GM19238 (cell line): Measurements from ENCODE around the gene STUM.

Experiments
- DNase-seq: peaks from one replicate; pipeline ENCODE4 v3.0.0; 2011; ENCODE audit warnings: low spot score; ENCODE audit not compliant: insufficient read length

The STUM gene

GRCh38 chr1:226533220-226533619, 15.3 kb upstream of the STUM start:
- no peak for DNase-seq

DNA sequence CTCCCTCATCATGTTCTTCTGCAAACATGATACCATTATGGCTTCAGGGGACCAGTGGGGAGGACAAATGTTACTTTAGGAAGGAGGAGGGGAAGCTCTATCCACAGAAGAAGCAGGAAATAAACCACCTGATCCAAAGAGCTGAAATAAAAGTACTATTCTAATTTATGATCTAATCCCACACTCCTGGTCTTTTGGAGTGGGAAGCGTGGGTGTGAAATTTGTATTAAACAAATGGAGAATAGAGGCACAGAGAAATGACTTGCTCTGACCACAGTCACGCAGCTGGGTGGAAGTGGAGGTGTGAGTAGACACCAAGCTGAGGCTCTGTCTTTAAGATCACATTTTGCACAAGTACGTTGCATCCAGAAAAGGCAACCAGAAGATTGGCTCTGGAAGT, 14.5 kb upstream of the STUM start:
- DNase-seq = no peak

DNA sequence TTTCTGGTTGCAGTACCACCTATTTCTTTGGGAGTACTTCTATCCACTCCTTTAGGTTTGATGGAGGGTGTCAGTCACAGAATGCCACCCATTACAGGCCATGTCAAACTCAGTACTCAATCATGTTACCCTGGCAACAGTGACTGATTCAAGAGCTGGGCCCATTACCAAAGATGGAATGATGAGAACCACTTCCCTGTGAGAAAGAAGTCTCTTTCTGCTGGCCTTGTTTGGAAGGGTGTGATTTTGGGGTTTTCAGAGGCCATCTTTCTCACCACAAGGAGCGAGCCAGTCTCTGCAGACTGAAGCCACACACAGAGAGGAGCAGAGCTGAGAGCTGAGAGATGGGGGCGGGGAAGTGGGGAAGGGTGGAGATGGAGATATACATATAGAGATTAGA, 13.9 kb upstream of the STUM start:
- no peak for DNase-seq

- DNase-seq = no peak
These were observed 12.9 kb upstream of the STUM start for GRCh38 chr1:226535666-226536065.

GRCh38 chr1:226541231-226541630, 7.3 kb upstream of the STUM start:
- no peak for DNase-seq

DNA sequence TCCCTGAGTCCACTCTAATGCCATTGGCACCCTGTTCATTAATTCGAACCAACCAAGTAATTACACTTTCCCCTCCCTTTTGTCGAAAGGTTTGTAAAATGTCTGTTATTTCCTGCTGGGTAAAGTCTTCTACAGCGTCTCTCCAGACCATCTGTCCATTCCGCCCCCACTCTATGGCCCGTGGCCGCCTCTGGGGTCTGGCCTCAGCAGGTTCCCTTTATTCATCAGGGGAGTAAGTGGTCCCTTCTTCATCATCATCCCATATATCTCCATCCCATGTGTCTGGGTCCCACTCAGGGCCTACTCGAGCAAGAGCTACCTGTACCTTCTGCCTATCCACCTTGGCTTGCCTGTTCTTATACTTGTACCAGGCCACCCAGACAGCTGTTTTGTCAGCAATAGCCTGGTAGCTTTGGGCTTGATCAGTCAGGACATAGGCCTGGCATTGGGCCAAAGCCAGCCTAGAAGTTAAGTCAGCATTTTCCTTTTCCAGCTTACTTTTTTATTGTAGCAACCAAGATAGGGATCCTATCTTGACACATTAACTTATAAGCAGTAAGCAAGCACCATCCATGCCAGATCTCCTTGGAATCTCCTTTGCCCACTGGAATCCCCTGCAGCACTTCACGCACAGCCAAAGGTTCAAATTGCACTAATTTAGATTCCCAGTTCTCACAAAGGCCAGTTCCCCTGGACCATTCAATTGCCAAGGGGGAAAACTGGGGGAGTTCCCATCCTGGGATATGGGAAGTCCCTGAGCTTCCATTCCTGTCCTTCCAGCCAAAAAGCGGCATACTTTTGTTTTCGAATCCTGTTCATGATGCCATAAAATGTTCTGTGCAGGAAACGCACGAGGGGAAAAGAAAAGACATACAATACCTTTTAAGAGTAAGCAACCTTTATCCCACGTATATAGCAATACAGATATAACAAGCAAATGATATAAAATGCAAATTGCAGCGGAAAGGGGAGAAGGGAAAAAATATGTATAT, 6.6 kb upstream of the STUM start:
- no peak for DNase-seq

- DNase-seq = no peak
These were observed 5.9 kb upstream of the STUM start for GRCh38 chr1:226542623-226543103.

DNA sequence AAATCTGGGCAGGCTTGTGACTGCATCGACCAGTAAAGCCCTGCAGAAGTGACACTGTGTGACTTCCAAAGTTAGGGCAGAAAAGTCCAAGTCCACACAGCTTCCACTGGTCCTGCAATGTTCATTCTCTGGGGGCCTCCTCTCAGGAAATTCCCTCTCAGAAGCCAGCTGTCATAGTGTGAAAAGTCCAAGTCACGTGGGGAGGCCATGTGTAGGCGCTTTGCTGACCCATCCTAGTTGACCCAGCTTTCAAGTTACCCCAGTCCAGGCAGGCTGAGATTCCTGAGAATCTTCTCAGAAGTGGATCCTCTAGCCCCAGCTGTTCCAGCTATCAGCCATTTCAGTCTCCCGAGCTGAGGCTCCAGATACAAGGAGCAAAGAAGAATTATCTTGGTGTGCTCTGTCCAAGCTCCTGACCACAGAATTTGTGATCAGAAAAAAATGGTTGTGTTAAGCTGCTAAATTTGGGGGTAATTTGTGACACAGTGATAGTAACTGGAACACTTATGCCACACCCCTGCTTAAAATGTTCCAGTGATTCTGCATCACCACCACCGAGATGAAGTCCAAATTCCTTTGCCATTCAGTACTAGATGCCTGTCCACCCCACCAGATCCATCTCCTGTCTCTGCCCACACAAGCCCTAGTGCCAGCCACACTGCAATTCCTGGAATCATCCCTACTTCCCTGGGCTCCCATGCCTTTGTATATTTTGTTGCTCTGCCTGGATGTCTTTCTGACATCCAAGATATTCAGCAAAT, 2.5 kb upstream of the STUM start:
- no peak for DNase-seq

DNA sequence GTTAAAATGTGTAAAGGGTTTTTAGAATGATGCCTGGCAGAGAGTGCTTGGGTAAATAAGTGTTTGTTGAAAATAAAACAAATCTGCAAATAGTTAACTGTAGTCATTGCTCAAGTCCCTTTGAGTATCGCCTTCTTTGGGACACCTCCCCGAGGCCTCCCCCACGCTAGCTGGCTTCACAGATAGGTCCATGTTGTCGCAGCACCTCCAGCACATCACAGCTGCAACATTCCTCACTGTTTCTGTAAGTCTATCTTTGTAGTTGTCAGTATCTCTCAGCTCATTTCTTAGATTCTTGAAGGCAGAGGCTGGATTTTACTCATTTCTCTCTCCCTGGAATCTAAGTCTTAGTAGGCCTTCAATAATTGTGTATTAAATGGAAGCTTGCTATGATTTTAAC, 1.6 kb upstream of the STUM start:
- no peak for DNase-seq

GRCh38 chr1:226547754-226548191, 791 bp upstream of the STUM start:
- peak; percentile 74 for DNase-seq

GRCh38 chr1:226549094-226549936, 751 bp downstream of the STUM start:
- DNase-seq = no peak

DNA sequence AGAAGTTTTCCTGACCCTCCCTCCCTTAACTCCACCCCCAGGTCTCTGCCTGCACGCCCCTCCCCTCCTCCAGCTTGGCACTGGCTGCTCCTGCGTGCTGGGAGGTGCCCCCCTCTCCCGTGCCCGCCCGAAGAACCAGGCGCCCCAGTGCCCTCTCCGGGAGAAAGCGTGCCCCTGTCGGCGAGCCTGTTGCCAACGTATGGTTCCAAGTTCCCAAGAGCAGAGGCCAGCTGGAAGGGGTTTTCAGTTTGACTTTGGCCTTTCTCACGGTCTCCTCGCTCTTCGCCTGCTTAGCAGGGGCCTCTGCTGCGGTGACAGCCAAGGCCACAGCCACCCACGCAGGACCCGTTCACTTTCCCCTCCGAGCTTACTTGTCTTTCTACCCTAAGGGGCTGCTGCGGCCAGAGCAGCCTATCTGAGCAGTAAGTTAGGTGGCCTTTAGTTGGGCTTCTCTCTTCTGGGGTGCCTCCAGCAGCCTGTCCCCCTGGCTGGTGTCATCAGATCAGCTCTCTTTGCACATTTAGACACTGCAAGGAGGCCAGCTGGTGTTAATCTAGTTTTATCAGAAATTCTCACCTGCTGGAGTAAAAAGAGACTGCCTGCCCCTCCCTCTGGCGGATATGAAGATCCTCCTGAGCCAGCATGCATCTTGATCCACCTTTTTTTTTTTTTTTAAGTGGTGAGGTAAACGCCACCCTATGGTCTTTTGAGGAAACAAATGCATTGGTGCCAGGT, 1.5 kb downstream of the STUM start:
- no peak for DNase-seq

DNA sequence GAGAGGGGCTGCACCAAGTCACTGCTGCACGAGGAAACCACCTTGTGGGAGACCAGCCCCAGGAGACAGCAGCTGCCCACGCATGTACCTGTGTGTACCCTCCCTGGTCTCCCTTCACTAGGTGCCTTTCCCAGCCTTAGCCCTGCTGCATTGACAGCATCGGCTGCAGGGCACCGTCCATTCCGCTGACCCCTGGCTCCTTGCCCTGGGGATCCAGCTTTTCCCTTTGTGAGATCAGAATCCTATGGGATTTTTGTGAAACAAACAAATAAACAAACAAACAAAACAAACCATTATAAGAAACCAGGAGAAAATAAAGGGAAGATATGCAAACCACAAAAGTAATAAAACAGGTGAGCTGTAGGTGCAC, 2.1 kb downstream of the STUM start:
- DNase-seq = no peak

GRCh38 chr1:226551299-226551698, 2.7 kb downstream of the STUM start:
- no peak for DNase-seq

DNA sequence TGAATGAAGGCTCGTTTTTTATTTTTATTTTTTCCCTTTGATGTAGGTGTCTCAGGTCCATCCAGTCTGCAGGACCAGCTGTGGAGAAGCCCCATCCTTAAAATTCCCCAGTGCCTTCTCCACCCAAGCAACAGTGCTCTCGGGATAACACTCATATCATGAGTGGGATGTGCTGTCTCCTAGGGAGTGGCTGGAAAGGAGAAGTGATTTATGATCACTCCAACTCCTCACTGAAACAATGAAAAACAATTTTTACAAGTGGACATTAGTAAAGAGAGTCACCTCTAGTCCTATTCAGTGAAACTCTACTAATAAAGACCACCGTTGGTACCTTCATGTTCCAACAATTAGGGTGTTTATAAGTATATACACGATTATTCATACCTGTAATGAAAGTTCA, 3.5 kb downstream of the STUM start:
- DNase-seq = no peak

DNA sequence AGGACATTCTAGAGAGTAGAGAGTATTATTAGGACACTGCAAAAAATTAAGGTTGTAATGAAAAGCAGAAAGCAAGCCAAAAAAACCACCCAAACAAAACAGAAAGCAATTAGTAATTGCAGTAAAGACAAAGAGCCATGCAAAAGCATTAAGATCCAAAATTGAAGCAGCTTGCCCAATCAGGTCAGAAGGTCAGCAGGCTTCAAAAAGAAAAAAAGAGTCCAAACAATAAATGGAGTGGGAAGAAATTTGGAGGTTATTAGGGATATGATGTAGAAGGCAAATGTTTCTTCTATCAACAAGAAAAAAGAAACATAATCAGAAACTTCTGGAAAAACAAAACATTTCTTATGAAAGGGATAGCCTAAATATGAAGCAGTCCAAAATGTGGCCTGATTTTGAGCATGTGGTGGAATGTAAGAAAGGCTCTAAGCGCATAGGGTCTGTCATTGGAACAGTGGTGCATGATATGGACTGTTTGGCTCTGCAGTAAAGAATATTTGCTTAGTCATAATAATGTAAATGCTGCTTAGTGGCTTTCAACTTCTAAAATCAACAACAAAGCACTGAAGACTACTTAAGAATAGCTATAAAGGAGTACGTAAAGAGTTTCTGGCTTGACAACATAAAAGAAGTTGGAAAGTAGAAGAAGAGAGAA, 4.8 kb downstream of the STUM start:
- DNase-seq = no peak

GRCh38 chr1:226553924-226554282, 5.3 kb downstream of the STUM start:
- no peak for DNase-seq

DNA sequence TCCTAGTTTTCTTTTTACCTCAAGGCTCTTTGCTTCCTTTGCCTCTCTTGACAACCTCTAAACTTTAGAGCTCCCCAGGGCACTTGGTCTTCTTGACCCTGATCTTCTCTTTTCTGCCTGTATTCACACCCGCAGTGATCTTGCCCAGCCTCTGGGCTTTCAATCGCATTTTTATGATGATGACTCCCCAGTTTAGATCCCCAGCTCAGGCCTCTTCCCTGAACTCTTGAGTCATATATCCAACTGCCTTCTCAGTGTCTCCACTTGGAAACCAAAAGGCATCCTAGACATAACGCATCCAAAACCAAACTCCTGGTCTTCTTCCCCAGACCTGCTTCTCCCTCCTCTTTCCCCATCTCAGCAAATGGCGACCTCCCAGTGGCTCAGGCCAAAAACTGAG, 6.5 kb downstream of the STUM start:
- DNase-seq = no peak

GRCh38 chr1:226557424-226557823, 8.9 kb downstream of the STUM start:
- DNase-seq = no peak

- DNase-seq = no peak
These were observed 9.6 kb downstream of the STUM start for GRCh38 chr1:226558036-226558650.
